ENCODE data around the gene SEMA3B. TPM values are rescaled to one million over a fixed set of nuclear protein-coding genes. Genes with fewer than 3 reads are reported as not detected.

SEMA3B gene
- total and polyA plus RNA-seq, 2 experiments from 2014 or later, result 67.7 to 104 TPM

GRCh38 chr3:50299929-50300680 lies 31.2 kb downstream of the SEMA3B start:
- Histone ChIP-seq H3K9me2 (replicated peaks; ENCODE audit: insufficient read depth) (no peaks in the 10 kb centered on the region), H3K4me2 (peak overlapping the region; percentile 79), H3K27ac (peak overlapping the region; percentile 94), H4K20me1 (ENCODE audit: insufficient read depth, poor library complexity, severe bottlenecking) (no peaks in the 10 kb centered on the region), H2AFZ (peak overlapping the region; percentile 23), H3K36me3 (replicated peaks; ENCODE audit: insufficient read depth, low read depth) (no peaks in the 10 kb centered on the region), H3K79me2 (peaks cover 11% of the 10 kb centered on the region), H3K4me1 (ENCODE audit: insufficient read depth) (peaks cover 17% of the 10 kb centered on the region), H3K9me3 (ENCODE audit: low read depth) (no peaks in the 10 kb centered on the region), H3K4me3 (peak overlapping the region; percentile 5), H3K27me3 (no peaks in the 10 kb centered on the region)
- WGBS (ENCODE audit: low lambda C conversion rate, missing lambda C conversion rate), result 71% methylated on average over 12 of the region's 12 CpGs
- no peak for DNase-seq (ENCODE audit: low spot score)
- no peak for TF ChIP-seq EZH2 (IDR thresholded peaks at IDR 0.05; ENCODE audit: borderline replicate concordance)
- TF ChIP-seq, protein P1, sequence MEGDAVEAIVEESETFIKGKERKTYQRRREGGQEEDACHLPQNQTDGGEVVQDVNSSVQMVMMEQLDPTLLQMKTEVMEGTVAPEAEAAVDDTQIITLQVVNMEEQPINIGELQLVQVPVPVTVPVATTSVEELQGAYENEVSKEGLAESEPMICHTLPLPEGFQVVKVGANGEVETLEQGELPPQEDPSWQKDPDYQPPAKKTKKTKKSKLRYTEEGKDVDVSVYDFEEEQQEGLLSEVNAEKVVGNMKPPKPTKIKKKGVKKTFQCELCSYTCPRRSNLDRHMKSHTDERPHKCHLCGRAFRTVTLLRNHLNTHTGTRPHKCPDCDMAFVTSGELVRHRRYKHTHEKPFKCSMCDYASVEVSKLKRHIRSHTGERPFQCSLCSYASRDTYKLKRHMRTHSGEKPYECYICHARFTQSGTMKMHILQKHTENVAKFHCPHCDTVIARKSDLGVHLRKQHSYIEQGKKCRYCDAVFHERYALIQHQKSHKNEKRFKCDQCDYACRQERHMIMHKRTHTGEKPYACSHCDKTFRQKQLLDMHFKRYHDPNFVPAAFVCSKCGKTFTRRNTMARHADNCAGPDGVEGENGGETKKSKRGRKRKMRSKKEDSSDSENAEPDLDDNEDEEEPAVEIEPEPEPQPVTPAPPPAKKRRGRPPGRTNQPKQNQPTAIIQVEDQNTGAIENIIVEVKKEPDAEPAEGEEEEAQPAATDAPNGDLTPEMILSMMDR (IDR thresholded peaks at IDR 0.05; ENCODE audit: poor library complexity), result no peak
- no peak for TF ChIP-seq EZH2phosphoT487 (IDR thresholded peaks at IDR 0.05; ENCODE audit: low read depth, severe bottlenecking, unreplicated experiment)

GRCh38 chr3:50300681-50301254 lies 31.8 kb downstream of the SEMA3B start:
- Histone ChIP-seq H3K4me3 (no peak overlapping the region), H3K27me3 (no peaks in the 10 kb centered on the region)

GRCh38 chr3:50302095-50303012 lies 33.4 kb downstream of the SEMA3B start:
- no peaks in the 10 kb centered on the region for H3K36me3 ChIP-seq (replicated peaks; ENCODE audit: insufficient read depth, low read depth)
- H3K4me2 ChIP-seq, result peak overlapping the region; percentile 36
- no peak for DNase-seq (ENCODE audit: low spot score)
- H3K27ac ChIP-seq, result peak overlapping the region; percentile 73
- no peak overlapping the region for H2AFZ ChIP-seq
- 89% methylated on average over 32 of the region's 32 CpGs for WGBS (ENCODE audit: low lambda C conversion rate, missing lambda C conversion rate)
- H3K79me2 ChIP-seq, result peaks cover 11% of the 10 kb centered on the region
- no peaks in the 10 kb centered on the region for H3K9me2 ChIP-seq (replicated peaks; ENCODE audit: insufficient read depth)
- H3K9me3 ChIP-seq (ENCODE audit: low read depth), result no peaks in the 10 kb centered on the region
- TF ChIP-seq, protein P1 (IDR thresholded peaks at IDR 0.05; ENCODE audit: poor library complexity), result no peak
- TF ChIP-seq EZH2phosphoT487 (IDR thresholded peaks at IDR 0.05; ENCODE audit: low read depth, severe bottlenecking, unreplicated experiment) (no peak), EZH2 (IDR thresholded peaks at IDR 0.05; ENCODE audit: borderline replicate concordance) (no peak)
- H4K20me1 ChIP-seq (ENCODE audit: insufficient read depth, poor library complexity, severe bottlenecking), result no peaks in the 10 kb centered on the region
- H3K27me3 ChIP-seq, result no peaks in the 10 kb centered on the region
- H3K4me1 ChIP-seq (ENCODE audit: insufficient read depth), result peaks cover 17% of the 10 kb centered on the region
- H3K4me3 ChIP-seq, result no peak overlapping the region

More at GRCh38 chr3:50300681-50301254, 31.8 kb downstream of the SEMA3B start:
- Histone ChIP-seq H4K20me1 (ENCODE audit: insufficient read depth, poor library complexity, severe bottlenecking) (no peaks in the 10 kb centered on the region), H3K27ac (peak overlapping the region; percentile 94), H3K9me2 (replicated peaks; ENCODE audit: insufficient read depth) (no peaks in the 10 kb centered on the region), H3K79me2 (peaks cover 11% of the 10 kb centered on the region), H3K9me3 (ENCODE audit: low read depth) (no peaks in the 10 kb centered on the region), H2AFZ (no peak overlapping the region), H3K36me3 (replicated peaks; ENCODE audit: insufficient read depth, low read depth) (no peaks in the 10 kb centered on the region), H3K4me2 (peak overlapping the region; percentile 79), H3K4me1 (ENCODE audit: insufficient read depth) (peaks cover 17% of the 10 kb centered on the region)
- no peak for DNase-seq (ENCODE audit: low spot score)
- TF ChIP-seq EZH2 (IDR thresholded peaks at IDR 0.05; ENCODE audit: borderline replicate concordance) (no peak), EZH2phosphoT487 (IDR thresholded peaks at IDR 0.05; ENCODE audit: low read depth, severe bottlenecking, unreplicated experiment) (no peak)
- TF ChIP-seq, protein P1 (IDR thresholded peaks at IDR 0.05; ENCODE audit: poor library complexity), result no peak
- 93% methylated on average over 6 of the region's 6 CpGs for WGBS (ENCODE audit: low lambda C conversion rate, missing lambda C conversion rate)

Data from hepatocyte (in vitro differentiated cells).